Colonic mucosa (tissue), 4 donors: Measurements from ENCODE around the gene EID2. TPM values are rescaled to one million over a fixed set of nuclear protein-coding genes. Genes with fewer than 3 reads are reported as not detected.

Source experiments
- DNase-seq: peaks from one replicate; pipeline ENCODE4 v3.0.0-alpha.2; 2020
- H3K27ac ChIP-seq: fragments of 200-600 bp; one replicate; pipeline ENCODE4 v1.8.0; 2021
- H3K27me3 ChIP-seq: fragments of 200-600 bp; one replicate; pipeline ENCODE4 v1.8.0; 2021
- H3K36me3 ChIP-seq: fragments of 200-600 bp; one replicate; pipeline ENCODE4 v1.8.0; 2021
- H3K4me1 ChIP-seq: fragments of 200-600 bp; one replicate; pipeline ENCODE4 v1.8.0; 2021; ENCODE audit warnings: mild to moderate bottlenecking
- H3K4me3 ChIP-seq: fragments of 200-600 bp; one replicate; pipeline ENCODE4 v1.8.0; 2021
- H3K9ac ChIP-seq, 2 donors: one replicate each; pipeline ENCODE4 v1.7.0; 2013; ENCODE audit warnings: control low read depth in 2 of 2, low read depth in 2 of 2, low read length in 2 of 2
- H3K9me3 ChIP-seq: fragments of 200-600 bp; one replicate; pipeline ENCODE4 v1.8.0; 2021
- CTCF ChIP-seq: fragments of 200-600 bp; IDR thresholded peaks from one replicate; pipeline ENCODE4 v1.8.0; 2022; ENCODE audit warnings: antibody characterized with exemption, mild to moderate bottlenecking
- intact Hi-C: fragments of 100-400 bp; cut with DNase I; formaldehyde crosslinking; loops from one replicate; pipeline ENCODE4 v1.14.1; 2022
- total RNA-seq, 2 donors: library from RNA; stranded (reverse); fragmentation: NEBNext Ultra II Directional in 1 of 2; extraction: Animal tissue kit (Norgen Biotek cat#: 25700) in 1 of 2; gene quantifications; one replicate each; pipeline ENCODE4 v1.2.1, GENCODE V29; 2021
- donor health status: healthy.
- donor health status: DM: no; HTN: no; CAD: no.
- donor health status: DM: no; HTN: no; CAD: no.

EID2 gene
- total RNA-seq, 2 donors from 2014 or later: 11.4 to 11.9 TPM

DNA sequence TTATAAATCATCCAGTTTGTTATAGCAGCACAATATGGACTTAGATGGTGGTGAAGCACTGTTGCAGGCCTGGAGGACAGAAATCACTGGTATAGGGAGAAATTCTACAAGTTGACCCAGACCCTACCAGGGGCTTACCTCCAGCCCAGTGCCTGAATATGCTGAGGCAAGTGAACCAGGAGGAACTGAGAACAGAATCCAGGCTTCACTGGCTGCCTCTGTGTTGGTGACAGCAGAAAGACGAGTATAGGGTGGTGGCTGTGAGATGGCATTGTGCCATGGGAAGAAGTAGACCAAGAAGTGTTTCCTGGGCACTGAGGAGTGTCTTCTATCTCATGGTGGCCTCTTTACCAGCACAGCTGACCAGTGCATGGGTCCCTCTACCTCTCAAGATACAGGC, 15.9 kb upstream of the EID2 start:
- Histone ChIP-seq H3K36me3 (no peaks in the 10 kb centered on the region), H3K27me3 (no peaks in the 10 kb centered on the region), H3K4me3 (no peak overlapping the region), H3K9me3 (no peaks in the 10 kb centered on the region), H3K9ac (no peak overlapping the region), H3K27ac (no peak overlapping the region), H3K4me1 (no peaks in the 10 kb centered on the region)
- intact Hi-C loops: loop anchor here (10.0 kb wide), 1 partner anchor 209 kb away; no protein-coding TSS in a partner anchor
- no peak for TF ChIP-seq CTCF
- DNase-seq: no peak

DNA sequence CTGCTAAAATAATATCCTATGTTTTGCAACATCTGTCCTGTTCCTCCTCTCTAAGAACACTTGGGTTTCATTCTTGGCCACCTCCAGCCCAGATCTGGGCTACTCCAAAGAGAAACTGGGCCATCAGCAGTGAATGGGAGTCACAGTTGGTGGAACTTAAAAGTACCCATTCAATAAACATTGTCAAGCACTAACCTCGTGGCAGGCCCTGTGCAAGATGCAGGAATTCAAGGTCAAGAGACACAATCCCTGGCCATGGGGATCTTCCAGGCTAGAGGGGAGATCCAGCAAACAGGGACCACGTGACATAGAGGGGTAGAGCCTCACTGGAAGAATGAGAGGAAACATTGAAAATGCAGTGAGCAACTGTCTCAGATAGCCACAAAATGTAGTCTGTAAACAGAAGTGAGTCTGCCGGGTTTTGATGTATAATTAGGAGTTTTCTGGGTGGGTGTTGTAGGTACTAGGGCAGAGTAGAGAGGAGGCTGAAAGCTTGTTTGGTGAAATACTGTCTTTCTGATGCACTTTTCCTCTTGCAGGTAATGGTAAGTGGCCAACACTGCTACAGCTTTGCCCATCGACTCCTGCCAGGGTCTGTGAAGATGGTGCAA, 14.8 kb upstream of the EID2 start:
- Histone ChIP-seq H3K36me3 (no peaks in the 10 kb centered on the region), H3K4me1 (no peaks in the 10 kb centered on the region), H3K9ac (no peak overlapping the region), H3K27ac (no peak overlapping the region), H3K27me3 (no peaks in the 10 kb centered on the region), H3K9me3 (no peaks in the 10 kb centered on the region), H3K4me3 (no peak overlapping the region)
- no peak for TF ChIP-seq CTCF
- no peak for DNase-seq
- intact Hi-C loops: loop anchor here (10.0 kb wide), 1 partner anchor 210 kb away; no protein-coding TSS in a partner anchor

GRCh38 chr19:39553082-39553652, 13.2 kb upstream of the EID2 start:
- Histone ChIP-seq H3K4me3 (no peak overlapping the region), H3K27me3 (no peaks in the 10 kb centered on the region), H3K36me3 (no peaks in the 10 kb centered on the region), H3K9ac (no peak overlapping the region), H3K4me1 (no peaks in the 10 kb centered on the region), H3K27ac (no peak overlapping the region), H3K9me3 (no peaks in the 10 kb centered on the region)
- DNase-seq: no peak
- TF ChIP-seq CTCF: no peak
- intact Hi-C loops: loop anchor here (10.0 kb wide), 1 partner anchor 212 kb away; no protein-coding TSS in a partner anchor

- Histone ChIP-seq H3K36me3 (no peaks in the 10 kb centered on the region), H3K27ac (no peak overlapping the region), H3K4me1 (no peaks in the 10 kb centered on the region), H3K9ac (no peak overlapping the region), H3K9me3 (no peaks in the 10 kb centered on the region), H3K27me3 (no peaks in the 10 kb centered on the region), H3K4me3 (no peak overlapping the region)
- TF ChIP-seq CTCF: no peak
- no peak for DNase-seq
- intact Hi-C loops: loop anchor here (2.0 to 10.0 kb wide), 2 partner anchors 123 to 215 kb away; no protein-coding TSS in a partner anchor
Measured at GRCh38 chr19:39550197-39550596, 10.2 kb upstream of the EID2 start.

GRCh38 chr19:39546599-39546998, 6.6 kb upstream of the EID2 start:
- DNase-seq: no peak
- no peaks in the 10 kb centered on the region for H3K36me3 ChIP-seq
- H3K9ac ChIP-seq: no peak overlapping the region
- no peaks in the 10 kb centered on the region for H3K4me1 ChIP-seq
- intact Hi-C loops: no loop called here
- no peak for TF ChIP-seq CTCF
- H3K27me3 ChIP-seq: no peaks in the 10 kb centered on the region
- no peak overlapping the region for H3K27ac ChIP-seq
- H3K9me3 ChIP-seq: no peaks in the 10 kb centered on the region
- H3K4me3 ChIP-seq: no peak overlapping the region
